ENCODE results near the gene A1BG.
"Not testable (repeated sequence)": the region's sequence is repeated elsewhere in the genome, so short reads cannot be mapped to it uniquely, and the experiment has no call there.

A1BG gene

GRCh38 chr19:58334691-58335249, 18.5 kb downstream of the A1BG start:
- no peak for DNase-seq (ENCODE audit: low spot score)

DNA sequence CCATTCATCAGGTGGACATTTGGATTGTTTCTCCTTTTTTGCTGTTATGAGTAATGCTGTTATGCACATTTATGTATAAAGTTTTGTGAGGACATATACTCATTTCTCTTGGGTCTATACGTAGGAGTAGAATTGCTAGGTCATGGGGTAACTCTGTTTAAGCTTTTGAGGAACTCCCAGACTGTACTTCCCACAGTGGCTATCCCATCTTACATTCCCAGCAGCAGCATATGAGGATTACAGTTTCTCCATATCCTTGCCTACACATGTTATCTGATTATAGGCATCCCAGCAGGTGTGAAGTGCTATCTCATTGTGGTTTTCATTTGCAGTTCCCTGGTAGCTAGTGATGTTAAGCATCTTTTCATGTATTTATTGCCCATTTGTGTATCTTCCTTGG, 20.6 kb downstream of the A1BG start:
- no peak for DNase-seq (ENCODE audit: low spot score)

DNA sequence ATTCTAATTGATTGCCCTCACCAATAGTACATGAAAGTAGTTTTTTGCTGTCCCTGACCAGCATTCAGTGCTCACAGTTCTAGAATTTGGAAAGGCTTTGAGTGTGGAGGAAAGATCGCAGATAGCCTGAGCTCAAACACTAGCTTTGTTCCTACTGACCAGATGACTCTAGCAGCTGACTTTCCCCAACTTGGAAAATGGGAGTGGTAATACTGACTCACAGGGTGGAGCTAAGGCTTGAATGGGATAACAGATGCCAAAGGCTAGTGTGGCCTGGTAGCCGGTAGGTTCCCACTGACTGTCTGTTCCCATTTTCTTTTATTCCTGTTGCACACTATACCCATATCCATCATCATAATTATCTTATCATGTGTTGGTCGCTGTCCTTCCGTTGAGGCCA, 22.8 kb downstream of the A1BG start:
- no peak for DNase-seq (ENCODE audit: low spot score)

GRCh38 chr19:58328999-58329398, 24.3 kb downstream of the A1BG start:
- no peak for DNase-seq (ENCODE audit: low spot score)

GRCh38 chr19:58326914-58327726, 26.2 kb downstream of the A1BG start, which contains the start of gene ZSCAN22:
TSS of gene ZSCAN22 (plus strand) at chr19:58326994. CDS start at chr19:58334803, 7,809 bp downstream.
- peak; percentile 95 for DNase-seq (ENCODE audit: low spot score)

DNA sequence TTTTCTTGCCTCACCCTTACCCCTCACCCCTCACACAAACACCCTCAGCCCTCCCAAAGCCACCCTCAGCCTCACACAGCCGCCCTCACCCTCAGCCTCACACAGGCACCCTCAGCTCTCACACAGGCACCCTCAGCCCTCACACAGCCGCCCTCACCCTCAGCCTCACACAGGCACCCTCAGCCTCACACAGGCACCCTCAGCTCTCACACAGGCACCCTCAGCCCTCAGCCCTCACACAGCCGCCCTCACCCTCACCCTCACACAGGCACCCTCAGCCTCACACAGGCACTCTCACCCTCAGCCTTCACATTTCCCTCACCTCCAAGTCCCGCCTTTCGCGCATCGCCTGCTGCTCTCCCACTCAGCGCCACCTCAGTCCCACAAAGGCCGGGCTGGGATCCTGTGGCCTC, 26.8 kb downstream of the A1BG start:
- no peak for DNase-seq (ENCODE audit: low spot score)

GRCh38 chr19:58325311-58326022, 27.8 kb downstream of the A1BG start:
- DNase-seq (ENCODE audit: low spot score): no peak

GRCh38 chr19:58319241-58319640, 34.1 kb downstream of the A1BG start:
- no peak for DNase-seq (ENCODE audit: low spot score)

DNA sequence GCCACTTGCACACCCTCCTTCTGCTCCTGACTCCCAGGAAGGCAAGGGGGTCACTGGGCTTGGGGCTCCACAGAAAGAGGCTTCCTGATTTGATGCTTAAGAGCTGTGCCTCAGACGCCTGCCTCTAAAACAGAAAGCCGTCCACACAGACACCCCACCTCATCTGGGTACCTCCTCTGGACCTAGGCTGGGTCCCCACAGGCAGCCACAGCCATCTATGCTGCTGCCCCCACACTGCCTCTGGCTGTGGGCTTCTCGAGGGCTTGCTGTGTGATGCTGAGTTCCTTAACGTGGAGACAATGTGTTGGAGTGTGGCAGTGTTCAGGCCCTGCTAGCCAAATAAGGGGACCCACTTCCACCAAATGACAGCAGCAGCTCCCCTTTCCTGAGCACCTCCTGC, 35.0 kb downstream of the A1BG start:
- no peak for DNase-seq (ENCODE audit: low spot score)

DNA sequence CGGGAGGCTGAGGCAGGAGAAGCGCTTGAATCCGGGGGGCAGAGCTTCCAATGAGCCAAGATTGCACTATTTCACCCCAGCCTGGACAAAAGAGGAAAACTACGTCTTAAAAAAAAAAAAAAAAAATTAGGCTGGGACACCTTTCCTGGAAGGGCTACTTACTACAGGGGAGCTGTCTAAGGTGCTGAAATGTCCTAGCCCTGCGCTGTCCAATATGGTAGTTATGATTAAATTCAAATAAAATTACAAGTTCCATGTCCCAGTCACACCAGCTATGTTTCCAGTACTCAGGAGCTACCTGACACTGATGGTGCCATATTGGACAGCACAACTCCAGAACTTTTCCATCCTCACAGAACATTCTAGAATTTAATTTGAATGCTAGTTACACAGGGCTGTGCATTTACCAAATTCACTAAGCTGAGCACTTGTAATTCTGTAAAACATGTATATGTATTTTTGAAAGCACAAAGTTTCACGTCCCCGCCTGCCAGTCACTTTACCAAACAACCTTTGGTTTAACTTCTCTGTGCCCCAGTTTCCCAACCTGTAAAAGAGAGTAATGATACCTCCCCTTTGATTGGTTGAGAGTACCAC, 35.7 kb downstream of the A1BG start:
- DNase-seq (ENCODE audit: low spot score): peak; percentile 26

DNA sequence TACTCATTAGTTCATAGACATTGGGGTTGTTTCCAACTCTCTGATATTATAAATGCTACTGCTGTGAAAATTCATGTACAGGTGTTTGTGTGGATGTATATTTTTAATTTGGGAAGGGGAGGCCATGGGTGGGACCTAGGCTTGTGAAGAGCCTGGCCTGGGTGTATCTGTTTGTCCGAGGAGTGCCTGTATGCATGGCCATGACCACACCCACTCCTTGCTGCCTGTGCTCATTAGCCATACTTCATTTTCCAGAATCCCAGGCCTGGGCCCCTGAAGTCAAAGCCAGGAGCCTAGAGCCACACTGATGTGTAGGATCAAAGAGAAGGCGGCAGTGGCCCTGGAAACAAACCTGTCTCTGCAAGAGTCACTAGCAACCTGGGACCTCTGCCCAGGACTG, 37.7 kb downstream of the A1BG start:
- no peak for DNase-seq (ENCODE audit: low spot score)

GRCh38 chr19:58311345-58311865, 41.9 kb downstream of the A1BG start:
- no peak for DNase-seq (ENCODE audit: low spot score)

- not testable (repeated sequence) for DNase-seq (ENCODE audit: low spot score)
Measured at GRCh38 chr19:58310685-58311084, 42.6 kb downstream of the A1BG start.

- DNase-seq (ENCODE audit: low spot score): no peak
Measured at GRCh38 chr19:58307736-58308135, 45.6 kb downstream of the A1BG start.

DNA sequence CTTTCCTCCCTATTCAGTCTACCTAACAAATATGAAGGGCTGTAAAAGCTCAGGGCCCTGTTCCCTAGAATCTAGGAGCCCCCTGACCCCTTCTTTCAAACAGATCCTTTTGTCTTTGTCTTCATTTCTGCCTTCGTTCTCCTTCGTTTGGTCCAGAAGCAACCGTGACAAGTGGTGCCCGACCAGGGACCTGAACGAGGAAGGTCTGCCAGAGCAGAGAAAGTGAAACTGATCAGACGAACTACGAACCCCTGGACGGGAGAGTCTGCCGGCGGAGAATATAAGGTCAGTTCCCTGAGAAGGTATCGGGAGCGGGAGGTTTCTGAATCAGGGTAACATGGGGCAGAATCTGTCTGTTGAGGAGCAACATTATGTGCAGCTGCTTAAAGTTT, 47.4 kb downstream of the A1BG start:
- no peak for DNase-seq (ENCODE audit: low spot score)

DNA sequence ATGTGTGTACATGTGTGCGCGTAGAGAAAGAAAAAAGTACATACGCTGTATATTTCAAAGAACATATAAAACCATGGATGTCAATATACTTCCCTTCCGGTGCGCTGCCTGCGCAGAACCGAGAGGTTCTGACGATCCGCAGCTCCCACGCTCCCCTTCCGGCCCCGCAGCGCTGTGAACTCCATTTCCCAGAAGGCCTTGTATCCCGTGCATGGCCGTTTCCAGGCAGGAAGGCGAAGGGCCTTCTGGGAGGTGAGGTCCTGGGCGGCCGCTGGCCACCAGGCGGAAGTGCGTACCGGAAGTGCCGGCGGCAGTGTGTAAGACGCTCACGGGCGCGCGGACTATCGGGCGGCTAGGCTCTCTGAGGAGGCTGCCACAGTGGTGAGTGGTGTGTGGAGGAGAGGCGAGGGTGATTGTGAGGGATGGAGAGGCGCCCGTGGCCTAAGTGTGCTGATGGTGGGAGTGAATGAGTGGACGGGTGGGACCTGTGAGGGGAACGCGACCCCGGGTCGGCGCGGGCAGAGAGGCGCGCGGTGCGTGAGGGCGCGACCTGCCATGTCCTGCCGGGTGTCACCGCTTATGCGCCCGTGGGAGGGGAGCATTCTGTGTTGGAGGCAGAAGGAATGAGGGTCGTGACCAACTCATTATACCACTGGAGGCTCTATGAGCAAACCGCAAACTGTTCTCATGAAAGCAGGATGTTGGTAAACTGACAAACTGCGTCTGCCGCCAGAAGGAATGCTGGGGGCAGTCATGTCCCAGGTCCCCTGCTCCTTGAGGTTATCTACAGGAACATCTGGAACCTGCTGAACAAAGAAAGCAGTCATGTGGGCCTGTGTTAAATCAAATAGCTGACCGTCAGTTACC, 48.0 kb downstream of the A1BG start, which contains the start of gene ERVK3-1:
ERVK3-1 (plus strand) TSS at position 313 of the 867 bp plus-strand sequence. CDS start 6,792 bp downstream, outside the sequence.
- peak; percentile 98 for DNase-seq (ENCODE audit: low spot score)

- DNase-seq (ENCODE audit: low spot score): no peak
Measured at GRCh38 chr19:58304748-58305064, 48.6 kb downstream of the A1BG start.

GRCh38 chr19:58304255-58304654, 49.0 kb downstream of the A1BG start:
- no peak for DNase-seq (ENCODE audit: low spot score)

GRCh38 chr19:58300620-58301019, 52.7 kb downstream of the A1BG start:
- no peak for DNase-seq (ENCODE audit: low spot score)

- no peak for DNase-seq (ENCODE audit: low spot score)
Measured at GRCh38 chr19:58296104-58296503, 57.2 kb downstream of the A1BG start.
